GM18861 (cell line): ENCODE data around the gene CPSF4L.
A peak's percentile ranks its signal among the peaks of the same experiment; 100 is the strongest.
"Not testable (repeated sequence)": the region's sequence is repeated elsewhere in the genome, so short reads cannot be mapped to it uniquely, and the experiment has no call there.

ENCODE experiments used
- ATAC-seq: cut with Tn5 transposase; IDR thresholded peaks from one replicate; pipeline ENCODE4 v1.9.1; 2021; ENCODE audit not compliant: unreplicated experiment

The CPSF4L gene

DNA sequence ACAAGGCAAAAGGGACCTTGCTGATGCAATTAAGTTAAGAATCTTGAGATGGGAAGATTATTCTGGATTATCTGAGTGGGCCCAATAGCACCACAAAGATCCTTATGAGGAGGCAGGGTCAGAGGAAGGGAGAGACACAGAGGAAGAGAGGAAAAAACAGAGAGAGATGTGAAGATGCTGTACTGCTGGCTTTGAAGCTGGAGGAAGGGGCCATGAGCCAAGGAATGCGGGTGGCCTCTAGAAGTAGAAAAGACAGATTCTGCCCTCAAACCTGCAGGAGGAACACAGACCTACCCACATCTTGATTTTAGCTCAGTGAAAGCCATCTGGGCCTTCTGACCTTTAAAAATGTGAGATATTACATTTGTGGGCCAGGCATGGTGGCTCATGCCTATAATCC, 8.1 kb upstream of the CPSF4L start:
- ATAC-seq: no peak

DNA sequence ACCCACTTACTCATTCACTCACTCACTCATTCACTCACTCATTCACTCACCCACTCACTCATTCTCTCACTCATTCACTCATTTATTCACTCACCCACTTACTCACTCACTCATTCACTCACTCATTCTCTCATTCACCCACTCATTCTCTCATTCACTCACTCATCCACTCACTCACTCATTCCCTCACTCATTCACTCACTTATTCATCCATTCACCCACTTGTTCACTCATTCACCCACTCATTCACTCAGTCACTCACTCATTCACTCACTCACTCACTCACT, 7.6 kb upstream of the CPSF4L start:
- ATAC-seq: no peak

DNA sequence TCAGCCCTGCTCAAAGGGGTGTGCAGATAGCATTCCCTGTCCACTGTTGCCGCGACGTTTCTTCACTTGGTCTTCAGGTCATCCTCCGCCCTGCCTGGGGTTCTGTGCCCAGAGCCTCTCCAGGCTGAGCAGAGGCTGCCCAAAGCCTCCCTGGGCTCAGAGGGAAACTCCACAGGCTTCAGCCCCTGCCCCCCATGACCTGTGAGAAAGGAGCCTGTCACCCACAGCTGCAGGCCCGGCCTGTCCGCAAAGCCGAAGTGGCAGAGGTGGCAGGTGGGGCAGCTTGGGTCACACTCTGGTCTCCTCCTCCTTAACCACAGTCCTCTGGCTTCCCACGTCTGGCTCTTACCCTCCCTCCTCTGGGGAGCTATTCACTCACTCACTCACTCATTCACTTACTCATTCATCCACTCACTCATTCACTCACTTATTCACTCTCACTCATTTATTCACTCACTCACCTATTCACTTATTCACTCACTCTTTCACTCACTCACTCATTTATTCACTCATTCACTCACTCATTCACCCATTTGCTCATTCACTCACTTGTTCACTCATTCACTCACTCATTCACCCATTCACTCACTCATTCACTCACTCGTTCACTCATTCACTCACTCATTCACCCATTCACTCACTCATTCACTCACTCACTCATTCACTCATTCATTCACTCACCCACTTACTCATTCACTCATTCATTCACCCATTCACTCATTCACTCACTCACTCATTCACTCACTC, 7.1 kb upstream of the CPSF4L start:
- no peak for ATAC-seq

DNA sequence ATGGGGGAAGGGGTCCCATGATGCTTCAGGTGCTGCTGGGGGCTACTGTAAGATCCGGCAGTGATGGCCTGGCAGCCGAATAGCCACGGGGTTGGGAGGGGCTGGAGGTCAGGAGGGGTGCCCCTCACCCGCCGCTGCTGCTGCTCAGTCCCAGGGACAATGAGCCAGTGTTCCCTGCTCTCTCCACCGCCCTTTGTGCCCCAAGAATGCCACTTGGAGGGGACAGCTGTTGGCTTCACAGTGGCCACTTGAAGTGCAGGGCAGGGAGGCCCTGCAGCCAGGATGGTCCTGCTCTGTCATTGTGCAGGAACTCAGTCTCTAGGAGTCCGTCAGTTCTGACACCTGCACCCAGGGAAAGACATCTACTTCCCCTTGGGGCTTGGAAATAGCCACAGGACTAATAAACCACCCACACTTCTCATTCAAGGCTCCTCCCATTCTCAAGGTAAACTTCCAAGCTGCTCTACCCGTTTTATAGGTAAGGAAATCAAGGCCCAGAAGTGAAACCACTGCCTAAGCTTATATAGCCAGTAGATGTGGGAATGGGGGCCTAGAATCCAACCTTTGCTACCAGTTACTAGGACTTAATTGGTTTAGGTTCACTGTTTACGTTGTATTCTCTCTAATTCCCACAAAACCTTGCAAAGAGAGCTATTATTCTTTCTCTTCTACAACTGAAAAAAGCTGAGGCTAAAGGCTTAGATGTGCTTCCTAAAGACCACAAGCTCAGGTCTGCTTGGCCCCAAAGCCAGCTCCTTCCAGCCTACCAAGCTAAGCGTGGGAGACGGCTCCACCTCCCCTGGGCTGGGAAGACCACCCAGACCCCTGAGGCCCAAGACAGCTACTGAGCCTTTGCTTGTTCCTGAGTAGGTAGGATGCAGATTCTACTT, 6.2 kb upstream of the CPSF4L start:
- ATAC-seq: no peak

DNA sequence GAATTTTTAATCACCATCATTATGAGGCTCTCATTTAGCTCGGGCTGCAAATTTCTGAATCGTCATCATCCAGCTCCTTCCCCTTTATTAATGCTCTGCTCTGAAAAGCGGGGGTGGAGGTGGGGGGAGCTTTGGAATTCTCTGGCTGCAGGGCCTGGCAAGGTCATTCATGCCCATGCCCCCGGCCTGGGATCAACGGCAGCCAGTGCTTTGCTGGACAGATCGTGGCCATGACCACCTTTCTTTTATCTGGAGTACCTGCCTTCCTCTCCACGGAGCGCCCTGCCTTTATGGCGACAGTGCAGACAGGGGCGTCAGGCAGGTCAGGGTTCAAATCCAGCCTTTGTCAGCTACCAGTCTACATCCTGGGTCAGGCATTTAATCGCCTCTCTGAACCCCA, 5.1 kb upstream of the CPSF4L start:
- no peak for ATAC-seq

DNA sequence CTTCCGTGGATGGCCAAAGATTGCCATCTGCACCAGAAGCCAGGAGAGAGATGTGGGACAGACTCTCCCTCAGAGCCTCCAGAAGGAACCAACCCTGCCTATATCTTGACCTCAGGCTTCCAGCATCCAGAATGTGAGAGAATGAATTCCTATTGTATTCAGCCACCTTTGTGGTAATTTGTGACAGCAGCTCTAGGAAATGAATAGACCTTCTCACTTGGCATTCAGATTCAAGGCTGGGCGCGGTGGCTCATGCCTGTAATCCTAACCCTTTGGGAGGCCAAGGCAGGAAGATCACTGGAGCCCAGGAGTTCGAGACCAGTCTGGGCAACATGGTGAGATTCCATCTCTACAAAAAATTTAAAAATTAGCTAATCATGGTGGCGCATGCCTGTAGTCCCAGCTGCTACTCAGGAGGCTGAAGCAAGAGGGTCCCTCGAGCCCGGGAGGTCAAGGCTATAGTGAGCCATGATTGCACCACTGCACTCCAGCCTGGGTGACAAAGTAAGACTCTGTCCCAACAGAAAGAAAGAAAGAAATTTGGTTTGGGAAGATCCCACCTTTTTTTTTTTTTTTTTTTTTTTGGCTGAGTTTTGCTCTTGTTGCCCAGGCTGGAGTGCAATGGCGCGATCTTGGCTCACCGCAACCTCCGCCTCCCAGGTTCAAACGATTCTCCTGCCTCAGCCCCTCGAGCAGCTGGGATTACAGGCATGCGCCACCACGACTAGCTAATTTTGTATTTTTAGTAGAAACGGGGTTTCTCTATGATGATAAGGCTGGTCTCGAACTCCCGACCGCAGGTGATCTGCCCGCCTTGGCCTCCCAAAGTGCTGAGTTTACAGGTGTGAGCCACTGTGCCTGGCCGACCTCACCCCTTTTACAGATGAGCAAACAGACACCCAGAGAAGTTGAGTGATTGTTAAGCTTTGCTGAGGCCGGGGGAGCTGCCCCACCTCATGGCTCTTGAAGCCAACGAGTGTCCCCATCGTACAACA, 4.3 kb upstream of the CPSF4L start:
- no peak for ATAC-seq

DNA sequence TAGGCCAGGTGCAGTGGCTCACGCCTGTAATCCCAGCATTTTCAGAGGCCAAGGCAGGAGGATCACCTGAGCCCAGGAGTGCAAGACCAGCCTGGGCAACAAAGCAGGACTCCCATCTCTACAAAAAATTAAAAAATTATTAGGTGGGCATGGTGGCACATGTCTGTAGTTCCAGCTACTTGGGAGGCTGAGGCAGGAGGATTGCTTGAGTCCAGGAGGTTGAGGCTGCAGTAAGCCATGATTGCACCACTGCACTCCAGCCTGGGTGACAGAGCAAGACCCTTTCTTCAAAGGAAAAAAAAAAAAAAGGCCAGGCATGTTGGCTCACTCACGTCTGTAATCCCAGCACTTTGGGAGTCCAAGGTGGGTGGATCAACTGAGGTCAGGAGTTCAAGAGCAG, 2.8 kb upstream of the CPSF4L start:
- not testable (repeated sequence) for ATAC-seq

DNA sequence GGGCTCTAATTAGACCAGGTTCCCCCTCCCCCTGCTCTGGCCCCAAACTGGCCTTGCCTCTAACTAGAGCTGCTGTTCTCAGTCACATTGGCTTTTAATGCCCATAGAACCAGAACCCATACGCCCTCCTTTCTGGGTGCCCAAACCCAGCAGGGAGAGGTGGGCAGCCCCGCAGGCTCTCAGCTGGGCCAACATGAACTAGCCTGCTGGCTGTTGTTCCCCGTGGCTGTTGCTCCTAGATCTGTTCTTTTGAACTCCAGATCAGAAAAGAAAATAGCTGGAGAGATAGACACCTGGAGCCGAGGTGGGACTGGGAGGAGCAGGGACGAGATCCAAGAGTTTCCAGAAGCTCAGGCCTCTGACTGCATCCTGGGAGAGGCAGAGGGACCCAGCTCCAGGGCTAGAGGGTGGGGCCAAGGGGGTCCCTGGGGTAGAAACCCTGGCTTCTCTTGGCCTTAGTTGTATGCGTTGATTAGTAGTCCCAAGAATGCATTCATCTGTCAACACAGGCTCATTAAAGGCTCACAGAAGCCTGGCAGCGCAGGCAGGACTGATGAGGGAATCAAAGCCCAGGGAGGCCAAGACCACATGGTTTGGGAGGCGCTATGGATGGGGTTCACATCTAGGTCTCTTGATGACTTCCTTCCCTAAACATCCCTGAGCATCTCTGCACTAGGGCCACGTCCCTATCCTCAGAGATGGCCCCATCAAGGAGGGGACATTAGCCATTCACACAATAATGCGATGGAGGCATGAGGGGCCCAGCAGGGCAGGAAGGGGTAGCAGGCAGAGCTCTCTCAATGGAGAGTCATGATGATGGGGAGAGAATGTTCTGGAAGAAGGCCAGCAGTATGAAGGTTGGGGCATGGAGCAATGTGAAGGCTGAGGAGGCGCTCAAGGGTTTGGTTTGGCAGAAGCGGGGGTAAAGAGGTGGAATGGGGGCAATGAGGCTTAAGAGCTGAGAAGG, 1.3 kb upstream of the CPSF4L start:
- ATAC-seq: no peak

DNA sequence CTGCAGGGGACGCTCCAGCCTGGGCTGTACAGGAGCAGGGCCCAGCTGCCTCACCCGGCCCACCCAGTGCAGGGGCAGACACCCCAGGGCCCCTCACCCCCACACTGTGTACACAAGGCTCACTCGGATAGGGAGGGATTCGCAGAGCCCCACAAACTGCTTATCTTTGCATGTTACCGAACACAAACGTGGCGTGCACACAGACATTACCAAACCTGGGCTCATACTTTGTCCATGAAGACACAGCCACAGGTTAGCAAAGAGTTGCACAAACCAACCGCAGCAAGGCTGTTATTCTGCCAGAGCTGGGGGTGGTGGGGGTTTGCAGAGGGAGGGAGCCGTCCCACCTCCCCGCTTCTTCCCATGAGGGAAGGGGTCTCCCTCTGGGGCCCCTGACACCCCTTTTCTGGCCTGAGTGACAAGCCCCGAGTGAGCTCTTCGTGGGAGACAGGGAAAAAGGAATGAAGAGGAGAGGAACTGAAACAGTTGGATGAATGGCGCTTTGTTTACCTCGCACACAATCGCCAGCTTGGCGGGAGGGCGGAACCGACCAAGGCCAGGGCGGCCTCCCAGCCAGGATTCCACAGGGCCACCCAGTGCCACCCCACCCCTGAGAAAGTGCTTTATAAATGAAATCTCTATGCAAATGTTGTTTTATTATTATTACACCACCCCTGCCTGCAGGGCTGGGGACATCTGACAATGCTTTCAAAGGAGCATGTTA, 434 bp upstream of the CPSF4L start:
- no peak for ATAC-seq

DNA sequence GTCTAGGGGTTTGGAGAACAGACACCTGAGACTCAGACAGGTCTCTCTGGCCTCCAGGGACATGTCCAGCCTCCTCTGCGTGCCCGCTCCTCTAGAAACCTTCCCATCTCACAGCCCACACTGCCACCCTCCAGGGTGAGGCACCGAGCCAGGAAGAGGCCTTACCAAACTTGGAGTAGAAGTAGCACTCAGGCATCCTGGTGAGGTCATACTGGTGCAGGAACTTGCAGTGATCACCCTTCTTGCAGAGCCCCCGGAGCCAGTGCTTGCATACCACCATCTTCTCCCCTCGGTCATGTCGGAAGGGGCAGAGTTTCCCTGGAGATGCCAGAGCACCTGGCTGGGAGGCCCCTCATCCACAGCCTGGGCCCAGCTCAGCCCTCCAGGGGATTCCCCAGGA, 4.2 kb downstream of the CPSF4L start:
- ATAC-seq: no peak

DNA sequence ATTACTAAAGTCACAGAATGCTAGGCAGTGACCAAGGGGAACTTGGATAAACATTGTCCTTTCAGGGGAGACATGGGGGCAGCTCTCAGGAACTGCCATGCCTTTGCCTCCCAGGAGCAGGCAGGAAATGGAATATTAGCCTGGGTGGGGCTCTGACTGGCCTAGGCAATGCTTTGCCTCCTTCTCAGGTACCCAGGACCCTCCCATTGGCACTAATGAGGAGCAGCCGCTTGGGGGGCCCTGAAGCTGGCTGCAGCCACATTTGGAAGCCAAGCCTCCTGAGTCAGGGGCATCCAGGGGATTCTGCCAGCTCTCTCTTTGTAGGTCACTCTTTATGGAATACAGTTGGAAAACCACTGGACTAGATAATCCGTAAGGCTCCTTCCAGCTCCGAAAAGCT, 5.5 kb downstream of the CPSF4L start:
- ATAC-seq: no peak

DNA sequence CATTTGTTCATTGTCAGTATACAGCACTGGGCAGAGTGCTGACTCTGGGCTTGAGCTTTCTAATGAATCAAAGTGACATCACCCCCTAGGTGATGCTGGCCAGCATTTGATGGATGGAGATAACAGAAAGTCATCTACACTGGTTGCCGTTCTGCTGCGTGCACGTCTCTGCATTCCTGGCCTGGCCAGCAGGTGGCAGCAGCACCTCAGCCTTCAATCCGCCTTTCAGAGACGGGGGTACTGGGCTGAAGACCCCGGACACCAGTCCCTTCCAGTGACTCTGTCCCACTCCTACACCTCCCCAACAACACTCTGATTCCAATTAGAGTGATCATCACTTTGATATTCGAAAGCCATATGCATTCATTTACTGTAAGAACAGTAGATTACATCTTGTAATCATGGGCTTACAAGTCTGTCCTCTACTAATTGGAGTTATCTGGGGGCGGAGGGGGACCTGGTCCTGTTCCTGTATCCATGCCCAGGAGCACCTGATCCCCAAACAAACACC, 6.0 kb downstream of the CPSF4L start:
- peak; percentile 69 for ATAC-seq

DNA sequence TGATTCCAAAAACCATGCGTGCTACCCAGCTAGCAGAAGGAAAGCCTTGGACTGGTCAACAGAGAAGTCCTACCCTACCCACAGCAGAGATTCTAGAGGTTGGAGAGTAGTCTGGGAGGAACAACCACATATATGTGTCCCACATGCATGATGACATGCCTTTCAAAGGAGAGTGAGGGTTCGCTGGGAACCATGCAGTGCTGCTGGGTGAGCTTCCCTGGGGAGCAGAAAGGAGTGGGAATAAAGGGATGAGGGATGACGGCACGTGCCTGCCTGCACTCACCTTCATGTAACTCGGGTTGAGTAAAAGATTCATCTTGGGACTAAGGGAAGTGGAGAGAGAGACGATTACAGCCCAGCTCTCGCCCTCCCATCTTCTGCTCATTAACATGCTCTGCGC, 9.8 kb downstream of the CPSF4L start:
- ATAC-seq: no peak

DNA sequence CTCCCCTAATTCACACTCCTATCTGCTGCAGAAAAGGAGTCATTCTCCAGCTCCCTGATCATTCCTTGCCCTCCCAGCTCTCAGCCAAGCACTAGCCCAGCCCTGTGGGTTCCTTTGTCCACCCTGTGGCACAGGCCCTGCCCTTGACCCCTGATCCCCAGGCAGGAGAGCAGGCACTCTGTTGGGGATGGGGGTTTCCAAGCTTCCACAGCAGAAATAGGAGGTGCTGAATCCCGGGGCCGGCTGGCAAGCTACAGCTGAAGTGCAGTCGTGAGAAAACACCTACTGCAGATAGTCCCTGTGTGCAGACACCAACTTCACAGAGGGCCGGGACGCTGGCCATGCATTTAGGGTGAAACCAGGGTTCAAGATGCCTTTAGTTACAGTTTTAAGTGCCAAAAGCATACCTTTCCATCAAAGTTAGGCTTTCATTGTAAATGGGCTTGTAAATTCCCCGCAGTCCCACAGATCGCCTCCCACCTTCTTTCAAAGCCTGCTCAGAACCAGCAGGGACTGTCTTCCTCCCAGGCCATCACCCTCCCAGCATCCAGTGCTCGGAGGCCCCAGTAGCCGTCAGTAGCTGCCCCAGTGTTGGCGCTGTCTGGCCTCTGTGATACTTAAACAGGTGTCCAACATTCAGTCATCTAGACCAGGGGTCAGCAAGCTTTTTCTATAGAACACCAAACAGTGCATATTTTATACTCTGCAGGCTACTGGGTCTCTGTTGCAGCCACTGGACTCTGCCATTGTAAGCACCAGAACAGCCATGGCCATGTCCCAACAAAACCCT, 10.6 kb downstream of the CPSF4L start:
- ATAC-seq: no peak

DNA sequence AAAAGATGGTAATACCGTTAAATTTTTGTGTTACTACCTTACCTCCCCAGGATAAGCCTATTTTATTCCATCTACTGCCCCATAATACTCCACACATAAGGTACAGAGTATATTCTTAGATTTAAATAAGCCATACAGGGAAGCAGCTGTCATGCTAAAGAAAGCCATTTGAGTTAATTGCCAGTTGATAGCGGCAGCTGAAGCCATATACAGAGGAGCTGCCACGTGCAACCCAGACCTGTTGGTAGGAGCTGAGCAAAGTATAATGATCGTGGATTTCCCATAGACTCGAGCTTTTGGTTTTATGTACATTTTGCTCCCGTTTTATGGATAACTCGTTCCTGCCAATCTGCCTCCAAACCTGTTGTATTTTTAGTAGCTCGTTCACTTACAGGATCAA, 12.0 kb downstream of the CPSF4L start:
- no peak for ATAC-seq

DNA sequence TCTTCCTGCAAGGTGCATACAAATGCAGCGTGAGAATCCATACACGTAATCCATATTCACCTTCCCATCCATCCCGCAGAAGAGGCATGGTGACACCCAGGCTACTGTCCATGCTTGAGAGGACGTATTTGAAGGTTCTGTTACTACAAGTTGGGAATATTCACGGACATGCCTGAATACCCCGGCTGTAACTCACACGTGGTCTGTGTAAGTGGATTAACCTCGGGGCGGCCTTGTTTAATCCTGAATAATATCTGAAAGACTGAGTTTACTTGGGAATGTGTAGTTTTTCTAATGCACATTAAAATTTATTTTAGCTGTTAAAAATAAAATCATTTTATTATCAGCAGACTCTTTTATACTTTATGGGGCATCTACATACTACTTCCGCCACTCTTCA, 13.1 kb downstream of the CPSF4L start:
- no peak for ATAC-seq

DNA sequence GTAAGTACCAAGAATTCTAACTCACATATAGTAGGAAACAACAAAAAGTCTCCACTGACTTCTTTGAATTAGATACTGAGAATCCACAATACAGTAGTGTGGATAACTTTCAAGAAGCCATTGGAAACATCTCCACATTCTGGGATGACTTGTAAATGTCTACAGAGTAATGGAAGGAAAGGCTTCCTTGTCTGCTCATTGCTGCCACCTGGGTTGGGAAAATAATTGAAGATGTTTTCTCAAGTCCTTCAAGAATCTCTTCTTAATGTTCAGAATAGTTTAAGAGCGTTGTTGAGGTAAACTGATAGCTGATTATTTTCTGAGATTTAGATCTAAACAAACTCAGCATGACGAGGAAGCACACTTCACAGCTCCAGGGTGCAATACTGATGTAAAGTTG, 14.0 kb downstream of the CPSF4L start:
- no peak for ATAC-seq

DNA sequence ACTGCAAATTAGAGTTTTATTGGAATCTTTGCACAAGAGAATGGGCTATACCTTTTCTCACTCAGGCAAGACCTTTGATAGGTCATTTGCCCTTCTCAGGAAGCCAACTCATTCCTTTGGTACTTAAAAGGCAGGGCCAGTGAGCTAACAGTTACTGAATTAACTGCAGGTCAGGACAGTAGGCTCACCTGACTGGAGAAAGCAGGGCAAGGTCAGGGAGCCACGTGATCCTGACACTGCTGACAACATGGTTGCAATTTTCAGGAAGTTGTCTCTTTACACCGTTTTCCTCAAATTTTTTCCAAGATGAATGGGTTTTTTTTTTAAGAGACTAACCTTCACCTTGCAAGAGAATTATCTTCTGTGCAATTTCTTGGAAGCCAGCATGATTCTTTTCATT, 21.1 kb downstream of the CPSF4L start:
- no peak for ATAC-seq

DNA sequence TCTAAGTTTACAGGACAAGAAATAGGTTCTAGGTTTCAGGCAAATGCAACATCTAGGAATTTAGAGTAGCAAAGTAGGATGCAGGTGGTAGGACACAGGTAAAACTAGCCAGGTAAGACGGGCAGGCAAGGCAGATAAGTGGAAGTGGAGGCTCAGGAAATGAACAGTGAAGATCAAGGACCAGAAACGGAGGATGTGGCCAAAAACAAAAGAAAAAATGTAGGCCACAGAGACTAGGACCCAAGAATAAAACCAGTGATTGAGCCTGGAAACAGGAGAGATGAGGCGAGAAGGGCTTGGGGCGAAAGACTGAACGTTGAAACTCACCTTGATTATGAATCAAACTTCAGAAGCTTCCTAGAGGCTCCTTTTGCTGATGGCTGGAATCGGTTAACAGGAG, 24.0 kb downstream of the CPSF4L start:
- ATAC-seq: no peak
